GM03348 (cell line): ENCODE results near the gene KCNMB2.
"Not testable (repeated sequence)": the region's sequence is repeated elsewhere in the genome, so short reads cannot be mapped to it uniquely, and the experiment has no call there.

Source experiments
- DNase-seq: peaks from one replicate; pipeline ENCODE4 v3.0.0; 2012; ENCODE audit warnings: low spot score

Gene KCNMB2

DNA sequence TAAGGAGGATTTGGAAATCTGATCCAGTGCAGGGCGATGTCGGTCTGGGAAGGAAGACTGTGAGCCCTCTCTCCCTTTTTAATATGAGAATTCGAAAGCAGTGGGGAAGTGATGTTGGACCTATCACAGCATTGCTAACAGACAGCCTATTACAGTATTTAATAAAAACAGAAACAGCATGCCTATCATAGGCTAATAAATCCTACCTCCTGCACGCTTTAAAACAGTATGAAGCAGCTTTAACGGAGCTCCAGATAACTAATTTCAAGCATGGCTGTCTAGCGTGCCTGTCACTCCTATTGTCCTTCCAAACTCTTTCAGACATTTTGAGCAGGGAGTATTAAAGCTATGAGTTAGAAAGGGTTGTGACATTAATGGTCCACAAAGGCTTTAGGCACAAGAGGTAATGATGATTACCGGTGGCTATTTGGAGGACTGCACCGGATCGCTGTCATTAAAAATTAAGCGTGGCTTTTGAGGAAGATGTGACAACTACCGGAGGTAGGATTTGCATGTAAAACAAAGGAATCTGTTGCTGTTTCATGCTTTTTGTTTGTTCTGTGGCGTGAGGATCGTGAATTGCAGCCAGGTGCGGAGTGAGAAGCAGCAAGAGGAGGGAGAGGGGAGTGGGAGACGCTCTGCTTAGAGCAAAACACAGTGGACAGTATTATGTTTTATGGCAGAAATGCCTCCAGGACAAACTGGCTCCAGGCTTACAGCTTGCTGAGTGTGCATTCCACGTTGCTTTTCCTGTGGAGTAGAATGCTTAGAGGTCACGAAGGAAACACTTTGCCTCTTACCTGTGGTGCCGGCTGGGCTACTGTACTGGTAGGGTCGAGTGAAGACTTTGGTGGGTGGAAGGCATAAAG is at the start of gene KCNMB2:
Gene KCNMB2 (plus strand): TSS at position 226 of the 869 bp plus-strand sequence.
- peak; percentile 47 for DNase-seq

- no peak for DNase-seq
Observed at GRCh38 chr3:178486903-178487302, 49.3 kb upstream of the KCNMB2 start.

- DNase-seq, result no peak
Observed at GRCh38 chr3:178487752-178488151, 48.5 kb upstream of the KCNMB2 start.

DNA sequence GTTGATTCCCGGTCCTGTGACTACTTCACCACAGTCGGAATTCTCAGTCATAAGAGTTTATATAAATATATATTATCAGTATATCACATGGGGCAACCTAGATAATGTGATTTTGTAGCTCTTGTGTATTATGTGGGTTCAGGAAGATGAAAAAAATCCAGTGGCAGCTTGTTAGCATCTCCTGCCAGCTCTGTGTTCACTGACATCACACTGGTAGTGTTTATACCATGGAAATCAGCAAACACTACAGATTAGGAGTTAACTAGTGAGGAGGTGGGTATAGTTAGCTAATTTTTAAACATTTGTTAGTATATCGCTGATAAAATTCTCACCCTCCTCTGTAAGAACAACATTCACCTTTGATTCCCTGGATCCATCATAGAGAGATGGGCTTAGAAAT is 44.5 kb upstream of the KCNMB2 start:
- no peak for DNase-seq

- DNase-seq, result no peak
Observed at GRCh38 chr3:178492491-178492890, 43.7 kb upstream of the KCNMB2 start.

- DNase-seq, result no peak
Observed at GRCh38 chr3:178494386-178494785, 41.9 kb upstream of the KCNMB2 start.

DNA sequence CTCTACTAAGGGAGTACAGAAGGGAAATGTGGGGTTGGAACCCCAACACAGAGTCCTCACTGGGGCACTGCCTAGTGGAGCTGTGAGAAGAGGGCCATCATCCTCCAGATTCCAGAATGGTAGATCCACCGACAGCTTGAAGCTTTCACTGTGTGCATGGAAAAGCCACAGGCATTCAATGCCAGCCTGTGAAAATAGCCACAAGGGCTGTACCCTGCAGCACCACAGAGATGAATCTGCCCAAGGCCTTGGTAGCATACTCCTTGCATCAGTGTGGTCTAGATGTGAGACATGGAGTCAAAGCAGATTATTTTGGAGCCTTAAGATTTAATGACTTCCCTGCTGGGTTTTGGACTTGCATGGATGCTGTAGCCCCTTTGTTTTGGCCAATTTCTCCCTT is 39.3 kb upstream of the KCNMB2 start:
- DNase-seq, result no peak

GRCh38 chr3:178498871-178499270 is 37.4 kb upstream of the KCNMB2 start:
- peak; percentile 26 for DNase-seq

DNA sequence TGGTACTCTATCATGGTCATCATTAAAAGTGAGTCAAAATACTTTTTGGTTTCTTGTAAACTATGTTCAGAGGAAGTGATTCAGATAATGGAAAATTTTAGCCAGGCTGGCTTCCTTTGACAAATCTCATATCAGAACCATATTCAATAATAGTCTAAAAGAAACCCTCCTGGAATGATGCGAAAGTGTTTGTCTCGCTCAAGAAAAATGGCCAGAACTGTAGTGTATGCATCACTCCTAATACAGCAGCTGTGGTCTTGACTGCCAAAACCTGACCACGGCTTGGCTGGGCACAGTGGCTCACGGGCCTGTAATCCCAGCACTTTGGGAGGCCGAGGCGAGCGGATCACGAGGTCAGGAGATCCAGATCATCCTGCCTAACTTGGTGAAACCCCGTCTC is 35.6 kb upstream of the KCNMB2 start:
- DNase-seq, result no peak

- DNase-seq, result no peak
Observed at GRCh38 chr3:178504128-178504527, 32.1 kb upstream of the KCNMB2 start.

DNA sequence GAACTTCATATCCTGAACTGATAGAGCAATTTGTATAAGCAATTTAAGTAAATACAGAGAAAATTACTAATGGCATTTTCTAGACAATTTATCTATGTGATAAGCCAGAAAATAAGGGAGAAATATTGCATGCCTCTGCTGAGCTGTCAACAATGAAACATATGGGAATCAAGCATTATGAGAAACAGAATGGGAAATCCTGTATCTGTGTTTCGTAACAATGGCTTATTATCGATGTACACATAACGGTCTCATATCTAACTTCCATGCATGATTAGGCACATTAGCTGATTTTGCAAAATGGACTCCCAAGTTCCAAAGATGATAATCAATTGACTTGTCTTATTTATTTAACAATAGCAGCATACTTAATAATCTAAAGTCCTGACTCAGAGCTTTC is 30.4 kb upstream of the KCNMB2 start:
- no peak for DNase-seq

- DNase-seq, result no peak
Observed at GRCh38 chr3:178507507-178508442, 28.5 kb upstream of the KCNMB2 start.

DNA sequence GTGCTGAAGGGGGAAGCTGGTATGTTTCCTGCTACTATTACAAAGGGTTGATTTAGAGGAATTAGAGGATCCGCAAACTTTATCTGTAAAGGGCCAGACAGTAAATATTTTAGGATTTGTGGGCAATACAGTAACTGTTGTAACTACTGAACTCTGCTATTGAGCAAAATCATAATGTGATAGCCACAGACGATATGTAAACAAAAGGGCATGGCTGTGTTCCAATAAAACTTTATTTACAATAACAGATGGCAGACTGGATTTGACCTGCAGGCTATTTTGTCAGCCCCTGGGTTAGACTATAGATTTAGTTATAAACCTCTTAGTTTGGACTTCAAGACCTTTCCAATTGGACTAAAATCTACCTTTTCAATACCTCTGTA is 27.8 kb upstream of the KCNMB2 start:
- no peak for DNase-seq

GRCh38 chr3:178510496-178510895 is 25.7 kb upstream of the KCNMB2 start:
- DNase-seq, result no peak

DNA sequence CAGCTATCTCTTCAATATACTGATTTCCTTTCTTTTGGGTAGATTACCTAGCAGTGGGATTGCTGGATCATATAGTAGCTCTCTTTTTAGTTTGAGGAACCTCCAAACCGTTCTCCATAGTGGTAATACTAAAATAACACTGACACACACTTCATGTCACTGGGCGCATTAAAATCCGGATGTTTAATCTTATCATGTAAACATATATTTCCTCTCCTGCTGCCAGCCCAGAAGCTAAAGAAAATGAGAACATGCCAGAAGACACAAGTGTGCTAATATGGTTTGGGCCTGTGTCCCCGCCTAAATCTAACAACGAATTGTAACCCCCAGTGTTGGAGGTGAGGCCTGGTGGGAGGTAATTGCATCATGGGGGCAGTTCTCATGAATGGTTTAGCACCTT is 23.6 kb upstream of the KCNMB2 start:
- no peak for DNase-seq

- peak; percentile 51 for DNase-seq
Observed at GRCh38 chr3:178513546-178514380, 22.5 kb upstream of the KCNMB2 start.

GRCh38 chr3:178514401-178514800 is 21.8 kb upstream of the KCNMB2 start:
- DNase-seq, result no peak

GRCh38 chr3:178515076-178515744 is 21.0 kb upstream of the KCNMB2 start:
- not testable (repeated sequence) for DNase-seq

GRCh38 chr3:178517665-178518334 is 18.4 kb upstream of the KCNMB2 start:
- DNase-seq, result no peak

- DNase-seq, result no peak
Observed at GRCh38 chr3:178518660-178519396, 17.4 kb upstream of the KCNMB2 start.
